Liver (tissue), 3 donors: ENCODE data around the gene FARP1.

ENCODE experiments used
- FOXA2 ChIP-seq: IDR thresholded peaks from 2 replicates; pipeline ENCODE4 v1.6.1; 2016; ENCODE audit warnings: antibody characterized with exemption
- HNF4G ChIP-seq: IDR thresholded peaks from 2 replicates; pipeline ENCODE4 v1.6.1; 2016; ENCODE audit warnings: antibody characterized with exemption
- JUND ChIP-seq, 2 donors: IDR thresholded peaks; 2 replicates each; pipeline ENCODE4 v1.6.1; 2016; ENCODE audit warnings: antibody characterized with exemption in 2 of 2
- RAD21 ChIP-seq, 2 donors: IDR thresholded peaks; 2 replicates each; pipeline ENCODE4 v1.6.1; 2016; ENCODE audit warnings: antibody characterized with exemption in 2 of 2, mild to moderate bottlenecking in 2 of 2
- SP1 ChIP-seq: IDR thresholded peaks from 2 replicates; pipeline ENCODE4 v1.6.1; 2018; ENCODE audit warnings: antibody characterized with exemption, mild to moderate bottlenecking
- TAF1 ChIP-seq: conservative IDR thresholded peaks from 2 replicates; pipeline ENCODE4 v1.6.1; 2016; ENCODE audit warnings: antibody characterized with exemption, mild to moderate bottlenecking
- YY1 ChIP-seq: IDR thresholded peaks from 2 replicates; pipeline ENCODE4 v1.6.1; 2016; ENCODE audit warnings: antibody characterized with exemption, mild to moderate bottlenecking
- TF ChIP-seq, protein P1 (sequence below): fragments of 150-350 bp; IDR thresholded peaks from 2 replicates; pipeline ENCODE4 v1.5.1; 2017; ENCODE audit warnings: improper control_type of control experiment, low read depth, low read length; ENCODE audit not compliant: missing input control
- TF ChIP-seq, protein P2 (sequence below): IDR thresholded peaks from 2 replicates; pipeline ENCODE4 v1.6.1; 2016; ENCODE audit warnings: antibody characterized with exemption
- TF ChIP-seq, protein P3 (sequence below): IDR thresholded peaks from 2 replicates; pipeline ENCODE4 v1.6.1; 2016; ENCODE audit warnings: antibody characterized with exemption
- TF ChIP-seq, protein P4 (sequence below): IDR thresholded peaks from 2 replicates; pipeline ENCODE4 v1.6.1; 2016; ENCODE audit warnings: antibody characterized with exemption
- TF ChIP-seq, protein P5 (sequence below): IDR thresholded peaks from 2 replicates; pipeline ENCODE4 v1.6.1; 2016; ENCODE audit warnings: antibody characterized with exemption, mild to moderate bottlenecking
- donor health status: healthy.
- donor health status: healthy.

DNA sequence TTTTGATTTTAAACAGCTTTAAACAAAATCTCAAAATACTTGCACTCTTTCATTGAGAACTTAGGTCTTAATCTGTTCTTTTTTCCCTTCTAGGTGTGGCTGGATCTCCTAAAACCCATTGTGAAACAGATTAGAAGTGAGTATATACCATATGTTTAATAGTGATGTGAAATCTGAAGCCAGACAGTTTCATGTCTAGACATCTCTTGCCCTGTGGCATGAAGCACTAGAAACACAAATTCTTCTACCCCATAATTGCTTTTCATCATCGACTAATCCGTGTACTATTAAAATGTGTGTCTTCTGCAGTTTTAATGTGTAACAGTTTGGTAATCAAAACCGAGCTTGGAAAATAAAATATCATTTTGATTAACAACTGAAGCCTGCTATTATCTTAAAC lies 222.4 kb downstream of the FARP1 start:
- TF ChIP-seq, protein P1, sequence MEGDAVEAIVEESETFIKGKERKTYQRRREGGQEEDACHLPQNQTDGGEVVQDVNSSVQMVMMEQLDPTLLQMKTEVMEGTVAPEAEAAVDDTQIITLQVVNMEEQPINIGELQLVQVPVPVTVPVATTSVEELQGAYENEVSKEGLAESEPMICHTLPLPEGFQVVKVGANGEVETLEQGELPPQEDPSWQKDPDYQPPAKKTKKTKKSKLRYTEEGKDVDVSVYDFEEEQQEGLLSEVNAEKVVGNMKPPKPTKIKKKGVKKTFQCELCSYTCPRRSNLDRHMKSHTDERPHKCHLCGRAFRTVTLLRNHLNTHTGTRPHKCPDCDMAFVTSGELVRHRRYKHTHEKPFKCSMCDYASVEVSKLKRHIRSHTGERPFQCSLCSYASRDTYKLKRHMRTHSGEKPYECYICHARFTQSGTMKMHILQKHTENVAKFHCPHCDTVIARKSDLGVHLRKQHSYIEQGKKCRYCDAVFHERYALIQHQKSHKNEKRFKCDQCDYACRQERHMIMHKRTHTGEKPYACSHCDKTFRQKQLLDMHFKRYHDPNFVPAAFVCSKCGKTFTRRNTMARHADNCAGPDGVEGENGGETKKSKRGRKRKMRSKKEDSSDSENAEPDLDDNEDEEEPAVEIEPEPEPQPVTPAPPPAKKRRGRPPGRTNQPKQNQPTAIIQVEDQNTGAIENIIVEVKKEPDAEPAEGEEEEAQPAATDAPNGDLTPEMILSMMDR: no peak
- TF ChIP-seq, protein P2, sequence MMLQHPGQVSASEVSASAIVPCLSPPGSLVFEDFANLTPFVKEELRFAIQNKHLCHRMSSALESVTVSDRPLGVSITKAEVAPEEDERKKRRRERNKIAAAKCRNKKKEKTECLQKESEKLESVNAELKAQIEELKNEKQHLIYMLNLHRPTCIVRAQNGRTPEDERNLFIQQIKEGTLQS: no peak
- TF ChIP-seq, protein P3, sequence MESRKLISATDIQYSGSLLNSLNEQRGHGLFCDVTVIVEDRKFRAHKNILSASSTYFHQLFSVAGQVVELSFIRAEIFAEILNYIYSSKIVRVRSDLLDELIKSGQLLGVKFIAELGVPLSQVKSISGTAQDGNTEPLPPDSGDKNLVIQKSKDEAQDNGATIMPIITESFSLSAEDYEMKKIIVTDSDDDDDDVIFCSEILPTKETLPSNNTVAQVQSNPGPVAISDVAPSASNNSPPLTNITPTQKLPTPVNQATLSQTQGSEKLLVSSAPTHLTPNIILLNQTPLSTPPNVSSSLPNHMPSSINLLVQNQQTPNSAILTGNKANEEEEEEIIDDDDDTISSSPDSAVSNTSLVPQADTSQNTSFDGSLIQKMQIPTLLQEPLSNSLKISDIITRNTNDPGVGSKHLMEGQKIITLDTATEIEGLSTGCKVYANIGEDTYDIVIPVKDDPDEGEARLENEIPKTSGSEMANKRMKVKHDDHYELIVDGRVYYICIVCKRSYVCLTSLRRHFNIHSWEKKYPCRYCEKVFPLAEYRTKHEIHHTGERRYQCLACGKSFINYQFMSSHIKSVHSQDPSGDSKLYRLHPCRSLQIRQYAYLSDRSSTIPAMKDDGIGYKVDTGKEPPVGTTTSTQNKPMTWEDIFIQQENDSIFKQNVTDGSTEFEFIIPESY: no peak
- no peak for TF ChIP-seq SP1
- TF ChIP-seq YY1: no peak
- TF ChIP-seq TAF1: no peak
- TF ChIP-seq JUND (IDR thresholded peaks at IDR 0.05): no peak
- no peak for TF ChIP-seq FOXA2
- no peak for TF ChIP-seq RAD21 (IDR thresholded peaks at IDR 0.05)
- TF ChIP-seq, protein P4, sequence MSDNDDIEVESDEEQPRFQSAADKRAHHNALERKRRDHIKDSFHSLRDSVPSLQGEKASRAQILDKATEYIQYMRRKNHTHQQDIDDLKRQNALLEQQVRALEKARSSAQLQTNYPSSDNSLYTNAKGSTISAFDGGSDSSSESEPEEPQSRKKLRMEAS: no peak
- TF ChIP-seq HNF4G: no peak
- TF ChIP-seq, protein P5, sequence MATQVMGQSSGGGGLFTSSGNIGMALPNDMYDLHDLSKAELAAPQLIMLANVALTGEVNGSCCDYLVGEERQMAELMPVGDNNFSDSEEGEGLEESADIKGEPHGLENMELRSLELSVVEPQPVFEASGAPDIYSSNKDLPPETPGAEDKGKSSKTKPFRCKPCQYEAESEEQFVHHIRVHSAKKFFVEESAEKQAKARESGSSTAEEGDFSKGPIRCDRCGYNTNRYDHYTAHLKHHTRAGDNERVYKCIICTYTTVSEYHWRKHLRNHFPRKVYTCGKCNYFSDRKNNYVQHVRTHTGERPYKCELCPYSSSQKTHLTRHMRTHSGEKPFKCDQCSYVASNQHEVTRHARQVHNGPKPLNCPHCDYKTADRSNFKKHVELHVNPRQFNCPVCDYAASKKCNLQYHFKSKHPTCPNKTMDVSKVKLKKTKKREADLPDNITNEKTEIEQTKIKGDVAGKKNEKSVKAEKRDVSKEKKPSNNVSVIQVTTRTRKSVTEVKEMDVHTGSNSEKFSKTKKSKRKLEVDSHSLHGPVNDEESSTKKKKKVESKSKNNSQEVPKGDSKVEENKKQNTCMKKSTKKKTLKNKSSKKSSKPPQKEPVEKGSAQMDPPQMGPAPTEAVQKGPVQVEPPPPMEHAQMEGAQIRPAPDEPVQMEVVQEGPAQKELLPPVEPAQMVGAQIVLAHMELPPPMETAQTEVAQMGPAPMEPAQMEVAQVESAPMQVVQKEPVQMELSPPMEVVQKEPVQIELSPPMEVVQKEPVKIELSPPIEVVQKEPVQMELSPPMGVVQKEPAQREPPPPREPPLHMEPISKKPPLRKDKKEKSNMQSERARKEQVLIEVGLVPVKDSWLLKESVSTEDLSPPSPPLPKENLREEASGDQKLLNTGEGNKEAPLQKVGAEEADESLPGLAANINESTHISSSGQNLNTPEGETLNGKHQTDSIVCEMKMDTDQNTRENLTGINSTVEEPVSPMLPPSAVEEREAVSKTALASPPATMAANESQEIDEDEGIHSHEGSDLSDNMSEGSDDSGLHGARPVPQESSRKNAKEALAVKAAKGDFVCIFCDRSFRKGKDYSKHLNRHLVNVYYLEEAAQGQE: no peak
